Stimulated activated CD4-positive, alpha-beta T cell treated with anti-CD3 and anti-CD28 coated beads, Interleukin-4, amount 100 ng/mL, for 48 hours (primary cell): ENCODE data around the gene C5orf24.
"Not testable (repeated sequence)": the region's sequence is repeated elsewhere in the genome, so short reads cannot be mapped to it uniquely, and the experiment has no call there.

Experiments used
- DNase-seq, 2 donors: peaks; one replicate each; pipeline ENCODE4 v3.0.0-alpha.2; 2020; ENCODE audit warnings: low read depth in 2 of 2

C5orf24 gene

GRCh38 chr5:134845852-134846640, at the start of gene C5orf24:
Gene C5orf24 (plus strand): TSS chr5:134845968. CDS start chr5:134854901, 8,933 bp downstream.
- DNase-seq = peak; percentile 86 to 89

DNA sequence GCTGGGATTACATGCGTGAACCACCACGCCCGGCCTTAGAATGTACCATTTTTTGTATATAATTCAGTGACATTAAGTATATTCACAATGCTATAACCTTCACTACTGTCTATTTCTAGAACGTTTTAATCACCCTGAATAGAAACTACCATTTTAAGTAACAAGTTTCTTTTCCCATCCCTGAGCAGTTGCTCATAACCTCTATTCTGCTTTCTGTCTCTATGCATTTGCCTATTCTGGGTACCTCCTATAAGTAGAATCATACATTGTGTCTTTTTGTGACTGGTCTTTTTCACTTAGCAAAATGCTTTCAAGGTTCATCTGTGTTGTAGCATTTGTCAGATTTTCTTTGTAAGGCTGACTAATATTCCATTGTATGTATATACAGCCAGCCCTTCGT, 47.3 kb upstream of the C5orf24 start:
- DNase-seq = no peak

- no peak for DNase-seq
Measured at GRCh38 chr5:134803821-134804220, 41.9 kb upstream of the C5orf24 start.

- no peak for DNase-seq
Measured at GRCh38 chr5:134813407-134813806, 32.4 kb upstream of the C5orf24 start.

GRCh38 chr5:134813827-134814226, 31.9 kb upstream of the C5orf24 start:
- no peak for DNase-seq

- DNase-seq = no peak
Measured at GRCh38 chr5:134817006-134817405, 28.8 kb upstream of the C5orf24 start.

DNA sequence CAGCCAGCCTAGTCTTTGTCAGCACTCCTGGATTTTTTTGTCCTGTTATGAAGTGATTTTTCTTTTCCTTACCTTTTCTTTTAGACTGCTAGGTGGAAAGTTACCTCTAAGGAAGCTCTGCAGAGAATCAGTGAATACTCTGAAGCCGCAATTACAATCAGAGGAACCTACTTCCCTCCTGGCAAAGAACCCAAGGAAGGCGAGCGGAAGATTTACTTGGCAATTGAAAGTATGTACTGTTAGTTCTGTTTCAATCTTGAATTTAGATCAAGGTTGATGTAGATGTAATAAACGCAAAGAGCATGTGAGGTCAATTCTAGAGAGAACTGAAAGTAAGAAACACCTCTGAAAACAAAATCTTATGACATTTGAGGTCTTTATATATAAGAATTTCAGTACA, 27.0 kb upstream of the C5orf24 start:
- DNase-seq = no peak

GRCh38 chr5:134819407-134819963, 26.3 kb upstream of the C5orf24 start:
- no peak for DNase-seq

DNA sequence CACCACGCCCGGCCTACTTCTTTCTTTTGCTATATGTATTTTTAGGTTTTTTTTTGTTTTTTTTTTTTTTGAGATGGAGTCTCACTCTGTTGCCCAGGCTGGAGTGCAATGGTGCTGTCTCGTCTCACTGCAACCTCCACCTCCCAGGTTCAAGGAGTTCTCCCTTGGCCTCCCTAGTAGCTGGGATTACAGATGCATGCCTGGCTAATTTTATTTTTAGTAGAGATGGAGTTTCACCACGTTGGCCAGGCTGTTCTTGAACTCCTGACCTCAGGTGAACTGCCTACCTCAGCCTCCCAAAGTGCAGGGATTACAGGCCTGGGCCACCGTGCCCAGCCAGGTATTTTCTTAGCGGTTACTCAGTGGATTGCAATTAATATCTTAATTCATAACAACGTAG, 23.9 kb upstream of the C5orf24 start:
- no peak for DNase-seq

GRCh38 chr5:134824681-134825080, 21.1 kb upstream of the C5orf24 start:
- DNase-seq = no peak

DNA sequence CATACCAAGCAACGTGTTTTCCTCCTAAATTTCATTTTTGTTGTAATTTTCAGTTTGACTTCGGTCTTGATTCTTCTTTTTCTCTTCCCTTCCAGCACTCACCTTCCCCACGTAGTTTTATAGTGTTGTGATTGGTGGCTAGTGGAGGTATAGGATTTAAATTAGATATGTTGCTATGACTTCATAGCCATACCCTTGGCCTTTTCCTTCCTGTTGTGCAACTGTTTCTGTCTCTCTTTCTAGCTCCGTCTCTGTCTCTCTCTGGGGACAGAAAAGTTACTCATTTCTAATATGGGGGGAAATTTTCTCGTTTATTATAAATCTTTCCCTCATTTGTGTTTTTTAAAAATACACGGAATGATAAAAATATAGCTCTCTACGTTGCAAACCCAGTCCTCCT, 20.6 kb upstream of the C5orf24 start:
- no peak for DNase-seq

- no peak for DNase-seq
Measured at GRCh38 chr5:134833340-134834032, 12.3 kb upstream of the C5orf24 start.

DNA sequence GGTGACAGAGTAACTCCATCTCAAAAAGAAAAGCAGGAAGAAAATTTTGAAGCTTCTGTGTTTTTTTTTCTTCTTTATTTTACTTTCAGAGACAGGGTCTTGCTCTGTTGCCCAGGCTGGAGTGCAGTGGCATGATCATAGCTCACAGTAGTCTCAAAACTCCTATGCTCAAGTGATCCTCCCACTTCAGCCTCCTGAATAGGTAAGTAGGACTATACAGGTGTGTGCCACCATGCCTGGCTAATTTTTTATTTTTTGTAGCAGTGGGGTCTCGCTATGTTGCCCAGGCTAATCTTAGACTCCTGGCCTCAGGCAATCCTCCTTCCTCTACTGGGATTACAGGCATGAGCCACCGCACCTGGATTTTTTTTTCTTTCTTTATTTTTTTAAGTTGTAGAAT, 10.1 kb upstream of the C5orf24 start:
- no peak for DNase-seq

DNA sequence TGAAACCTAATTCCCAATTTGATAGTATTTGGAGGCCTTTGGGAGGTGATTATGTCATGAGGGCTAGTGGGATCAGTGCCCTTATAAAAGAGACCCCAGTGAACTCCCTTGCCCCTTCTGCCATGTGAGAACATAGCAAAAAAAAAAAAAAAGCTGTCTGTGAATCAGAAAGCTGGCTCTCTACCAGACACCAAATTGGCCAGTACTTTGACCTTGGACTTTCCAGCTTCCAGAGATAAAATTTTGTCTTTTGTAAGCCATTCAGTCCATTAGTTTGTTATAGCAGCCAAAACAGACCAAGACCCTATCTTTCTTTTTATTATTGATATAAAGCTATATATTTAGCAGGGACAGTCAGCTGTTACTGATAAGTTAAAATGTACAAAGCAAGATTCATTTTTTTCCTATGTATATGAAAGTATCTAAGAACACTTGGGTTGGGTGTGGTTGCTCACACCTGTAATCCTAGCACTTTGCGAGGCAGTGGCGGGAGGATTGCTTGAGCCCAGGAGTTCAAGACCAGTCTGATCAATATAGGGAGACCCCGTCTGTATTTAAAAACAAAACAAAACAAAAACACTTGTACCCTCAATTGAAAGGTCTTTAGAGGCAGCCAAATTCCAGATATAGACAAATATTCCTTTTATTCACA, 8.1 kb upstream of the C5orf24 start:
- DNase-seq = no peak

- not testable (repeated sequence) for DNase-seq
Measured at GRCh38 chr5:134838361-134838760, 7.4 kb upstream of the C5orf24 start.

- no peak for DNase-seq
Measured at GRCh38 chr5:134840811-134841210, 5.0 kb upstream of the C5orf24 start.

GRCh38 chr5:134844252-134844651, 1.5 kb upstream of the C5orf24 start:
- no peak for DNase-seq

- no peak for DNase-seq
Measured at GRCh38 chr5:134845335-134845851, 375 bp upstream of the C5orf24 start.

- DNase-seq = no peak
Measured at GRCh38 chr5:134846641-134846960, 833 bp downstream of the C5orf24 start.

- not testable (repeated sequence) for DNase-seq
Measured at GRCh38 chr5:134849434-134849933, 3.7 kb downstream of the C5orf24 start.

GRCh38 chr5:134851307-134851923, 5.6 kb downstream of the C5orf24 start:
- DNase-seq = no peak

DNA sequence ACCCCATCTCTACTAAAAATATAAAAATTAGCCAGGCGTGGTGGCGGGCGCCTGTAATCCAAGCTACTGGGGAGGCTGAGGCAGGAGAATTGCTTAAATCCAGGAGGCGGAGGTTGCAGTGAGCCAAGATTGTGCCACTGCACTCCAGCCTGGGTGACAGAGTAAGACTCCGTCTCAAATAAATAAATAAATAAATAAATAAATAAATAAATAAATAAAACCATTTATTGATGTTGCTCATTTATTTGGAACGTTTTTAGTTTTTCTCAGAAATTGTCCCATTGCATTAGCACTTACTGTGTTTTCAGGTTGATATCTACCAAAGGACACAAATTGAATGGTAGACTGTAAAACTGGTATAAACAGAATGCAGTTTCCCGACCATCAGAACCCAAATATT, 10.7 kb downstream of the C5orf24 start:
- DNase-seq = not testable (repeated sequence)
